AG09319 (cell line): ENCODE results near the gene ZCCHC14.
"Not testable (repeated sequence)": the region's sequence is repeated elsewhere in the genome, so short reads cannot be mapped to it uniquely, and the experiment has no call there.

ENCODE experiments used
- DNase-seq: peaks from one replicate; pipeline ENCODE4 v3.0.0-alpha.2; 2010; ENCODE audit warnings: low read depth; ENCODE audit errors: extremely low read depth
- TF ChIP-seq, protein P1 (sequence below): IDR thresholded peaks from 2 replicates; pipeline ENCODE4 v1.5.1; 2011; ENCODE audit warnings: low read depth, mild to moderate bottlenecking, inconsistent platforms, low read length, moderate library complexity

ZCCHC14 gene

DNA sequence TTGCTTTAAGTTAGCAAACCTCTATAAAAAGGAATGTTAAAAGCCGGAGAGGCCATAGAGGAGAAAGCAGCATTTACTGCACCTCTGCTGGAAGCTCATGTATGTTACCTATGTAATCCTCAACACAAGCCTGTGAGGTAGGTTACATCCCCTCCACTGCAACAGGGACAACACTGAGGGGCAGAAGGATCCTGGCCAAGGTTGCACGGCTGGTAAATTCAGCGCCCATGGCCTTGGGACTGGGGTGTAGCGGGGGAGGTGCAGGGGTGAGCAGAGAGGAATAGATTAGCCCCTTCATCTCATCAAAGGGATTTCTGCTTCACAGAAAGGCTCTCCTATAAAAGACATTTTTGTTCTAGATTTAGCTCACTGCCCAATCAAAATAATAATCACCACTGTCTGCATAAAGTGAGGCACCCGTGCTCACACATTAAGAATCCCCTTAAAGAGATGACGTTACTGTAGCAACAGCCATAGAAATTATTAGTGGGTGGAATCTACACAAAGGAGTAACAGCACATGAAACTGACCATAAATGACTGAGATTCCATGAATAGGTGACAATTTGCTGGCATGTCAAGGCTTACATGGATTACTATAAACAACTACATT lies 3.3 kb downstream of the ZCCHC14 start:
- DNase-seq: no peak
- TF ChIP-seq, protein P1, sequence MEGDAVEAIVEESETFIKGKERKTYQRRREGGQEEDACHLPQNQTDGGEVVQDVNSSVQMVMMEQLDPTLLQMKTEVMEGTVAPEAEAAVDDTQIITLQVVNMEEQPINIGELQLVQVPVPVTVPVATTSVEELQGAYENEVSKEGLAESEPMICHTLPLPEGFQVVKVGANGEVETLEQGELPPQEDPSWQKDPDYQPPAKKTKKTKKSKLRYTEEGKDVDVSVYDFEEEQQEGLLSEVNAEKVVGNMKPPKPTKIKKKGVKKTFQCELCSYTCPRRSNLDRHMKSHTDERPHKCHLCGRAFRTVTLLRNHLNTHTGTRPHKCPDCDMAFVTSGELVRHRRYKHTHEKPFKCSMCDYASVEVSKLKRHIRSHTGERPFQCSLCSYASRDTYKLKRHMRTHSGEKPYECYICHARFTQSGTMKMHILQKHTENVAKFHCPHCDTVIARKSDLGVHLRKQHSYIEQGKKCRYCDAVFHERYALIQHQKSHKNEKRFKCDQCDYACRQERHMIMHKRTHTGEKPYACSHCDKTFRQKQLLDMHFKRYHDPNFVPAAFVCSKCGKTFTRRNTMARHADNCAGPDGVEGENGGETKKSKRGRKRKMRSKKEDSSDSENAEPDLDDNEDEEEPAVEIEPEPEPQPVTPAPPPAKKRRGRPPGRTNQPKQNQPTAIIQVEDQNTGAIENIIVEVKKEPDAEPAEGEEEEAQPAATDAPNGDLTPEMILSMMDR: no peak

DNA sequence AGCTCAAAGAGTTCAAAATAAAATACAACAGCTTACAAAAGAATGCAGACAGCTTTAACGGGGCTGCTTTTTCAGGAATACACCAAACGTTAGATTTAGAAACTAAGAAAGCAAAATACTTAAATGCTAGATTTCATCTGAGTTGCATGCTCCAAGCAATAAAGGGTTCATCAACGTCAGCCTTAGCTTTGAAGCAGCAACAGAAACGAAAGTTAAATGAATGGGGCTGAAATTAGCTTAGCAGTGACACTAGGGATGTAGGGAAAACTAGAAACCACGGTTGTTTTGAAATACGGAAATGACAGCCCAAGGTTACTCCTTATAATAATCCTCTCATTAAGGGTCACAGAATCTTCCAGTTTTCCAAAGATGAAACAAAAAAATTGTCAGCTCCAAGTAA lies 3.9 kb downstream of the ZCCHC14 start:
- DNase-seq: not testable (repeated sequence)

DNA sequence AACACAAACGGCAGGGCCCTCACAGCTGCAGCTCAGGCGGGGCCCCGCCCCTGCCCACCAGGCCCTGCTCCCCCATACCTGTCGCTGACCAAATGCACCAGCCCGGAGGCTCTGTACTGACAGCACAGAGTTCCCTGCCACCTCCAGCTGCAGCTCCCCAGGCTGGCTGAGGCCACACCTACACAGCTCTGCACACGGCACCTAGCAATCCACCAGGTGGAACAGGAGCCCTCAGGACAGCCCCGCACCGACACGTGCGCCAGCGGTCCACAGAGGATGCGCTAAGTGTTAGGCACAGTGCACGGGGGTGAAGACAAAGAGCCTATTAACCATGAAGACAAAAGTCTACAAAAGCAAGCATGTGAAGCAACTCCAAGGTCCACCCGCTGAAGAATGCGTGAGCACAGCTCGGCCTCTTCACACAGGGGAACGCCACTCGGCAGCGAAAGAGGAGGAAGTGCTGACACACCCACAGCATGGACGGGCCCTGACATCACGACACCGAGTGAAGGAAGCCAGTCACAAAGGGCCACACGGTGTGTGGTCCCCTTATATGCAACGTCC lies 5.4 kb downstream of the ZCCHC14 start:
- TF ChIP-seq, protein P1: no peak
- no peak for DNase-seq

DNA sequence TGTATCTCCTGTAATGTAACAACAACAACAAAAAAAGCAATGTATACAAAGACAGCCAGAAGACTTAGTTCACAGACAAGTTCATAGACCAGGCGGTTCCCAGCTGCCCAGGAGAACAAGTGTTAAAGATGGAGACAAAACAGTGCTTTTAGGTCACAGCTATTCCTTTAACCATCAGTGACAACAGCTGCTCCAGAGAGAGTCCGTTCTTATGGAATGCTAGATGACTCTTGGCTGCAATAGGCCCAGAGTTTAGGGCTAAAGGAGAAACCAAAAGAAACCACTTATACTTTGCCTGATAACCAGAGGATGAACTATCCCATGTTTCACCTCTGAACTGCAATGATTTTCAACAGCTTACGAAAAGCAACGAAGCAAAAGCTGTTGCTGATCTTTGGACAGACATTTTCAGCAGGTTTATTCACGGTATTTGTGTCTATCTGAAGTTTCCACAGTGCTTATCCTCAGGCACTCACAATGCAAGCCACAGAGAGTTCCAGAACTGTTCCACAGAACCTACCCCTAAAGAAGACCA lies 6.0 kb downstream of the ZCCHC14 start:
- TF ChIP-seq, protein P1: no peak
- no peak for DNase-seq

DNA sequence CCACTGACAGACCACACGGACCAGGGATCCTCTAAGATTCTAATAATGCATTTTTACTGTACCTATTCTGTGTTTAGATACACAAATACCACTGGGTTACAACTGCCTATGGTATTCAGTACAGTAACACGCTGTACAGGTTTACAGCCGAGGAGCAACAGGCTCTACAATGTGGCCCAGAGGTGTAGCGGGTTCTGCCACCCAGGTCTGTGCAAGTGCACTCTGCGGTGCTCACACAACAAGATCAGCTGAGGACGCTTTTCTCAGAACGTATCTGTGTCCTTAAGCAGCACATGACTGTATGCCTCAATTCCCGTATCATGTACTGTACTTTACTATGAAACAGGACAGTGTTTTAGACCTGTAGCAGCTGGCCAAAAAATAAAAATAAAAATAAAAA lies 6.5 kb downstream of the ZCCHC14 start:
- TF ChIP-seq, protein P1: no peak
- DNase-seq: no peak

DNA sequence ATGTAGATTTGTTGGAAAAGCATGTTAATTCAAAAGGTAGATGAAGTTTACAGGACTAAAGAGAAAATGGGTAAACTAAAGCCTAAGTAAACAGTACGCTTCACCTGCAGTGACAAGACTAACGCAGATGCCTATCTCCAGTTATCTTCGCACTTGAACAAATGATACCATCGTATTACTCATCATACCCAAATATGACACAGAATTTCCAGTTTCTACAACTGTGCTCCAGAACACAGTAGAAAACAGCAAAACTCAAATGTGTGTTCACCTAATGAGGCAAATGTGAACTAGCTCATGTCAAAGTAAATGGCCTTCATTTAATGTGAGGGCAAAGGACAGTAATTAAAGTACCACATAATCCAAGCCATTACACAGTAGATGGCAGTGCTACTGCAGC lies 7.0 kb downstream of the ZCCHC14 start:
- DNase-seq: not testable (repeated sequence)

DNA sequence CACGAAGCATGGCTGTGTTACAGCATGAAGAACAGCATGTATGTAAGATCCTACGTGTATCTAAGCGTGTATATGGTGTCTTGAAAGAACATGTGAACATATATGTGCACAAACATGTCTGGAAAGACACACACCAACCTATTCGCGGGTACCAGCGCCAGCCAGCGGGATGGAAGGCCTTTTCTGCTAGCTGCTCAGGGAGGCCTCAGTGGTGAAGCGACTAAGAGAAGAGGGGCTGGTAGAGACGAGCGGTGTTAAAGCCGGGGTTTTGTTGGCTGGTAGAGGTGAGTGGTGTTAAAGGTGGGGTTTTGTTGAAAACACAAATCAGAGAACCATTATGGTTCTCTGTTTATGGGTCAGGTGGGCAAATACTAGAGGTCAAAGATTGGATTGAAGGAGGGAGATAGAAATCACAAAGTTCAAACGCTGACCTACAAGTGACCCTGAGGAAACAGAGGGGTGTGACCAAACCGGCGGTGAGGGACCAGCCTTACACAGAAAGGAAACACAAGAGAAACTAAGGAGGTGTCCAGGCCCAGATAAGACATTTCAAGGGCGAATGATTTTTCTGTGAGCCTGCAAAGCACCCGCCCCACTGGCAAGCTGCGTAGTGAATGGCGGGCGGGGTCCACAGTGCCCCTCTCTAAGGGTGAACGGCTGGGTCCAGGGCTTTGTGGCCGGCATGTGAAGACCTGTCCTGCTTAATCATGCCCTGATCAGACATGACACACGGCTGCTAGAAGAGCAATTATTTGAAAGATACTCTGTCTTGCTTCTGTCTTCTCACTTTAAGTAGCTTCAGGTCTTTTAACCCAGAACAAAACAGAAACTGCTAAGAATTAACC lies 8.1 kb downstream of the ZCCHC14 start:
- TF ChIP-seq, protein P1: no peak
- no peak for DNase-seq

DNA sequence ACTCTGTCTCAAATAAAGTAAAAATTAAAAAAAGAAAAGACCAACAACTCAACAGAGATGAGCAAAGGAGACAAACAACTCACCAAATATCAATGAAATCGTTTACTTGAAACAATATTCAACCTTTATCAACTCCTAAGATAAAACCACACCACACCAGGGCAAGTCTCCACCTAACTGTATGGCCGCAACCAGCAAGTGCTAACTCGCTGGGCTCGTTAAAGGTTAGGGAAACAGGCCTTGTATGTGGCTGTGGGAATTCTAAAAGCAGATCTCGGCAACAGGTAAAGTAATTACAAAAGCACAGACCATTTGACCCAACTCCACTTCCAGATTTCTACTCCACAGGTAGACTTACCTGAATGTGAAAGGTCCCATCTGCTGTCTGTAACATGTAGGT lies 9.3 kb downstream of the ZCCHC14 start:
- TF ChIP-seq, protein P1: no peak
- DNase-seq: no peak

DNA sequence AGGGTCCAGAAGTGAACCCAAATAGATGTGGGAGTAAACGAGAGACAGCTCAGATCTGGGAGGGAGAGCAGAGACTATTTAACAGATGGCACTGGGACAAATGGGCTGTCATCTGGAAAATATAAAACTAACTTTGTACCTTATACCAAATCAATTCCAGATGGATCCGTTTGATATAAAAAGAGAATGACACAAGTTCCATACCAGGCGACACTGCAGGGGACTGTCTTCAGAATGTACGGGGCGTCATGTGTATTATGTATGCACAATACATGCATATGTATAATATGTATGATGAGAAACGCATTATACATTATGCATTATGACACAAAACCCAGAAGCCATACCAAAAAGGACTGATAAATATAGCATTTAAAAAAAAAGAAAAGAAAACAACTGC lies 10.2 kb downstream of the ZCCHC14 start:
- not testable (repeated sequence) for DNase-seq
